ENCODE results near the gene ZNF408.
"Not testable (repeated sequence)": the region's sequence is repeated elsewhere in the genome, so short reads cannot be mapped to it uniquely, and the experiment has no call there.

The ZNF408 gene

DNA sequence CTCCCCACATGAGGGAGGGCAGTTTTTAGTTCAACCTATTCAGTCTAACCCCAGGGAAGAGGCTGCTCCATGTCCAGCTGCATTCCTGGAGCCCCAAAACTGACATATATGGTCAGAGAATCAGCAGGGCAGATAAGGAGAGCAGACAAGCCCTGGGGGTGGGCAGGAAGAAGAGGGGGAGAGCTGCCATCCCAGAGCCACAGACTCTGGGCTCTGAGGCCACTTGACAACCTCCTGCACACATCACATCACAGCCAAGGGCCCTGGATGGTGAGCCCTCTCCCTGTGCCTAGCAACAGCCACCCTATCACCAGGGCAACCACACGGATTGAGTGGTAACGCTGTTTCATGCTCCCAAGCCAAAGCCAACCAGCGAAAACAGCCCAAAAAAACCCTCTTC, 3.5 kb upstream of the ZNF408 start:
- H3K4me3 ChIP-seq: no peak overlapping the region
- H3K9me3 ChIP-seq (ENCODE audit: low read depth, low read length): no peaks in the 10 kb centered on the region
- H3K36me3 ChIP-seq (ENCODE audit: insufficient read depth, low read length): peaks cover under 1% of the 10 kb centered on the region; the same call in 1 of the 2 replicates
- H3K9ac ChIP-seq (ENCODE audit: insufficient read length): no peak overlapping the region
- TF ChIP-seq FOXP2 (optimal IDR thresholded peaks at IDR 0.05; ENCODE audit: control extremely low read depth, extremely low read length, insufficient read depth) (no peak), EZH2 (IDR thresholded peaks at IDR 0.05) (no peak), POLR2AphosphoS5 (IDR thresholded peaks at IDR 0.05; ENCODE audit: borderline replicate concordance, low read depth, low read length) (no peak)
- DNase-seq (ENCODE audit: low read depth, low spot score): no peak
- H3K27ac ChIP-seq: no peak overlapping the region

DNA sequence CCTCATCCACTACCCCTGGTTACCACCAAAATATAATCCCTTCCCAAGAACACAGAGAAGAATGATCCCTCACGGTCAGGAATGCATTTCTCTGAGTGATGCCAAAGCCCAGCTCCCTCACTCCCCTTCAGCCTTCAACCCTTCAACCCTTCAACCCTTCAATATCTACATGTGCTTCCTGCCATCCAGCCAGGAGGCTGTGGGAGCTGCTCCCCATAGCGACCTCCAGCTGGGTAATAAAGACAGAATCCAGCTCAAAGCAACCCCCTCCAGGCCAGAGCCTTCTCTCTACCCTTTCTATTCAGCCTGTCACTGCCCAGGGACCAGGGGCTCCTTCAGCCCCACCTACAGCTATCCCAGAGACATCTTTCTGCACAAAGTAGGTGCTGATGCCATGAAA, 3.1 kb upstream of the ZNF408 start:
- peaks cover 5% of the 10 kb centered on the region; the same call in 1 of the 2 replicates for H3K36me3 ChIP-seq (ENCODE audit: insufficient read depth, low read length)
- TF ChIP-seq POLR2AphosphoS5 (IDR thresholded peaks at IDR 0.05; ENCODE audit: borderline replicate concordance, low read depth, low read length) (no peak), FOXP2 (optimal IDR thresholded peaks at IDR 0.05; ENCODE audit: control extremely low read depth, extremely low read length, insufficient read depth) (no peak), EZH2 (IDR thresholded peaks at IDR 0.05) (no peak)

DNA sequence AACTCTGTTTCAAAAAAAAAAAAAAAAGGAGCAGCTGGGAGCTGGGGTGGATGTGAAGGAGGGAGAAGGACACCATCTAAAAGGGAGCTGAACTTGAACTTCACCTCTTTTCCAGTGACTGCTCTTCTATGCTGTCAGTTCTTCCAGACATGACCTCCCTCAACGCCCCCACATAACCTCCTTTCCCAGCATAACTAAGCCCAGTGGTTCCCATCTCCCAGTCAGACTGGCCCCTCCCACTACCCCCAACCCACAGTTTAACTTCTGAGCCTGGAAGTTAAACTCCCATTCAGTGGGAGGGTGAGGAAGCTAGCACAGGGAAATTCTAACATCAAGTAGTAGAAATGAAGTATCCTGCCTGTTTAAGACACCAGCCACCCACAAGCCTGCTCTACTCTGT, 2.2 kb upstream of the ZNF408 start:
- Histone ChIP-seq H3K9me3 (ENCODE audit: low read depth, low read length) (no peaks in the 10 kb centered on the region), H3K27ac (no peak overlapping the region), H3K4me3 (no peak overlapping the region), H3K36me3 (ENCODE audit: insufficient read depth, low read length) (peaks cover 14% of the 10 kb centered on the region; the same call in 1 of the 2 replicates), H3K9ac (ENCODE audit: insufficient read length) (peak overlapping the region; percentile 45)
- no peak for DNase-seq (ENCODE audit: low read depth, low spot score)
- TF ChIP-seq POLR2AphosphoS5 (IDR thresholded peaks at IDR 0.05; ENCODE audit: borderline replicate concordance, low read depth, low read length) (no peak), EZH2 (IDR thresholded peaks at IDR 0.05) (no peak), FOXP2 (optimal IDR thresholded peaks at IDR 0.05; ENCODE audit: control extremely low read depth, extremely low read length, insufficient read depth) (no peak)

More for the DNA sequence above, 3.1 kb upstream of the ZNF408 start:
- Histone ChIP-seq H3K9ac (ENCODE audit: insufficient read length) (no peak overlapping the region), H3K27ac (no peak overlapping the region), H3K4me3 (no peak overlapping the region), H3K9me3 (ENCODE audit: low read depth, low read length) (no peaks in the 10 kb centered on the region)
- no peak for DNase-seq (ENCODE audit: low read depth, low spot score)

GRCh38 chr11:46701078-46701654, 335 bp downstream of the ZNF408 start:
- peak overlapping the region; percentile 100 for H3K4me3 ChIP-seq
- peak overlapping the region; percentile 100 for H3K27ac ChIP-seq
- peaks cover 37% of the 10 kb centered on the region; the same call in 1 of the 2 replicates for H3K36me3 ChIP-seq (ENCODE audit: insufficient read depth, low read length)
- DNase-seq (ENCODE audit: low read depth, low spot score): no peak
- TF ChIP-seq EZH2 (IDR thresholded peaks at IDR 0.05) (no peak), POLR2AphosphoS5 (IDR thresholded peaks at IDR 0.05; ENCODE audit: borderline replicate concordance, low read depth, low read length) (peak; percentile 45; the same call in 1 of the 2 replicates), FOXP2 (optimal IDR thresholded peaks at IDR 0.05; ENCODE audit: control extremely low read depth, extremely low read length, insufficient read depth) (no peak)
- no peaks in the 10 kb centered on the region for H3K9me3 ChIP-seq (ENCODE audit: low read depth, low read length)
- peak overlapping the region; percentile 99 for H3K9ac ChIP-seq (ENCODE audit: insufficient read length)

DNA sequence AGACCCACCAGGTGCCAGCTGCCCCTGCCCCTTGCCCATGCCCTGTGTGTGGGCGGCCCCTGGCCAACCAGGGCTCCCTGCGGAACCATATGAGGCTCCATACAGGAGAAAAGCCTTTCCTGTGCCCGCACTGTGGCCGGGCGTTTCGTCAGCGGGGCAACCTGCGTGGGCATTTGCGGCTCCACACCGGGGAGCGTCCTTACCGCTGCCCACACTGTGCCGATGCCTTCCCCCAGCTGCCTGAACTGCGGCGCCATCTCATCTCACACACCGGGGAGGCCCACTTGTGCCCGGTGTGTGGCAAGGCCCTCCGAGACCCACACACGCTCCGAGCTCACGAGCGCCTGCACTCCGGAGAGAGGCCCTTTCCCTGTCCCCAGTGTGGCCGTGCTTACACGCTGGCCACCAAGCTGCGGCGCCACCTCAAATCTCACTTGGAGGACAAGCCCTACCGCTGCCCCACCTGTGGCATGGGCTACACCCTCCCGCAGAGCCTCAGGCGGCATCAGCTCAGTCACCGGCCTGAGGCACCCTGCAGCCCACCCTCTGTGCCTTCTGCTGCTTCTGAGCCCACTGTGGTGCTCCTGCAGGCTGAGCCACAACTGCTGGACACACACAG, 4.3 kb downstream of the ZNF408 start:
- no peak overlapping the region for H3K9ac ChIP-seq (ENCODE audit: insufficient read length)
- no peak for TF ChIP-seq EZH2 (IDR thresholded peaks at IDR 0.05)
- no peak for TF ChIP-seq POLR2AphosphoS5 (IDR thresholded peaks at IDR 0.05; ENCODE audit: borderline replicate concordance, low read depth, low read length)
- no peak for TF ChIP-seq FOXP2 (optimal IDR thresholded peaks at IDR 0.05; ENCODE audit: control extremely low read depth, extremely low read length, insufficient read depth)
- H3K9me3 ChIP-seq (ENCODE audit: low read depth, low read length): no peaks in the 10 kb centered on the region
- H3K27ac ChIP-seq: no peak overlapping the region
- H3K36me3 ChIP-seq (ENCODE audit: insufficient read depth, low read length): peaks cover 37% of the 10 kb centered on the region; the same call in 1 of the 2 replicates
- no peak for DNase-seq (ENCODE audit: low read depth, low spot score)
- H3K4me3 ChIP-seq: no peak overlapping the region

DNA sequence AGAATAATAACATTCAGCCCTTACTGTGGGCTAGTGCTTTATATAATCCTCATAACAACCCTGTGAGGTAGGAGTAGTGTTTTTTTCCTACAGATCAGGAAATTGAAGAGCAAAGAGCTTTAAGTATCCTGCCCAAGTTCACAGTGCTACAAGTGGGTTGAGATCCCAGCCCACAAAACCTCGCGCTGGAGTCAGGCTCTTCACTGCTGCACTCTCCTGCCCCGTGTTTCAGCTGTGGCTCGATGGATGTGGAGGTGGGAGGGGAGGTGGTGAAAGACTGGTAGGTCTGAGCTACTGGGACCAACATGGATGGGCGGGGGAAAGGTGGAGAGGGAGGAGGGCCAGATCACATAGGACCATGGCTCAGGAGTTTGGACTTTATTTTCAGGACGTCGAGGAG, 6.1 kb downstream of the ZNF408 start:
- H3K9me3 ChIP-seq (ENCODE audit: low read depth, low read length): no peaks in the 10 kb centered on the region
- no peak overlapping the region for H3K27ac ChIP-seq
- DNase-seq (ENCODE audit: low read depth, low spot score): no peak
- H3K9ac ChIP-seq (ENCODE audit: insufficient read length): no peak overlapping the region
- peaks cover 37% of the 10 kb centered on the region; the same call in 1 of the 2 replicates for H3K36me3 ChIP-seq (ENCODE audit: insufficient read depth, low read length)
- H3K4me3 ChIP-seq: no peak overlapping the region
- TF ChIP-seq FOXP2 (optimal IDR thresholded peaks at IDR 0.05; ENCODE audit: control extremely low read depth, extremely low read length, insufficient read depth) (no peak), EZH2 (IDR thresholded peaks at IDR 0.05) (no peak), POLR2AphosphoS5 (IDR thresholded peaks at IDR 0.05; ENCODE audit: borderline replicate concordance, low read depth, low read length) (no peak)

DNA sequence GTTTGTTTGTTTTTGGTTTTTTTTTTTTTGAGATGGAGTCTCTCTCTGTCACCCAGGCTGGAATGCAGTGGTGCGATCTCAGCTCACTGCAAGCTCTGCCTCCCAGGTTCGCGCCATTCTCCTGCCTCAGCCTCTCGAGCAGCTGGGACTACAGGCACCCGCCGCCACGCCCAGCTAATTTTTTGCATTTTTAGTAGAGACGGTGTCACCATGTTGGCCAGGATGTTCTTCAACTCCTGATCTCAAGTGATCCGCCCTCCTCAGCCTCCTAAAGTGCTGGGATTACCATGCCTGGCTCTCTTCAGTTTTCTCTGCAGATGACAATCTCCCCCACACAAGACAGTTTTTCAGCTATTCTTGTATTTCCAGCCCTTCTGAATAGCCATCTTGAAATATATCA, 8.5 kb downstream of the ZNF408 start:
- peaks cover 16% of the 10 kb centered on the region; the same call in 1 of the 2 replicates for H3K36me3 ChIP-seq (ENCODE audit: insufficient read depth, low read length)
- not testable (repeated sequence) for H3K4me3 ChIP-seq; H3K9me3 ChIP-seq (ENCODE audit: low read depth, low read length); DNase-seq (ENCODE audit: low read depth, low spot score); H3K27ac ChIP-seq; H3K9ac ChIP-seq (ENCODE audit: insufficient read length)

- H3K27ac ChIP-seq: no peak overlapping the region
- H3K4me3 ChIP-seq: no peak overlapping the region
- peaks cover under 1% of the 10 kb centered on the region; the same call in 1 of the 2 replicates for H3K36me3 ChIP-seq (ENCODE audit: insufficient read depth, low read length)
- no peak overlapping the region for H3K9ac ChIP-seq (ENCODE audit: insufficient read length)
- TF ChIP-seq EZH2 (IDR thresholded peaks at IDR 0.05) (no peak), FOXP2 (optimal IDR thresholded peaks at IDR 0.05; ENCODE audit: control extremely low read depth, extremely low read length, insufficient read depth) (no peak), POLR2AphosphoS5 (IDR thresholded peaks at IDR 0.05; ENCODE audit: borderline replicate concordance, low read depth, low read length) (no peak)
- DNase-seq (ENCODE audit: low read depth, low spot score): no peak
- H3K9me3 ChIP-seq (ENCODE audit: low read depth, low read length): no peaks in the 10 kb centered on the region
These were observed 10.0 kb downstream of the ZNF408 start for GRCh38 chr11:46710821-46711269.

Data from SK-N-MC (cell line).